Common myeloid progenitor, CD34-positive (primary cell): ENCODE measurements around the gene FUT6.
A peak's percentile ranks its signal among the peaks of the same experiment; 100 is the strongest.

Experiments used
- CTCF ChIA-PET: fragments of 350-600 bp; sonication (Branson Sonifier 250); formaldehyde crosslinking; loops from one replicate; lab custom pipeline; 2021; ENCODE audit warnings: antibody characterized with exemption; lab: Charles Lee
- POLR2A ChIA-PET: fragments of 350-600 bp; sonication (Branson Sonifier 250); formaldehyde crosslinking; loops from one replicate; lab custom pipeline; 2021; ENCODE audit warnings: antibody characterized with exemption; lab: Charles Lee
- DNase-seq, 3 donors: peaks; one replicate each; pipeline versions ENCODE4 v3.0.0 to v3.0.0-alpha.2; 2013
- H3K27ac ChIP-seq, 2 experiments: 1 replicate in 1 of 2; 2 replicates in 1 of 2; pipeline ENCODE4 v1.7.0; 2013; ENCODE audit warnings: inconsistent platforms in 2 of 2, low read length in 2 of 2, mild to moderate bottlenecking in 2 of 2, low read depth in 1 of 2, moderate library complexity in 1 of 2; ENCODE audit not compliant: severe bottlenecking in 2 of 2, insufficient read depth in 1 of 2, poor library complexity in 1 of 2
- H3K27me3 ChIP-seq, 5 experiments: replicated peaks in 2 of 5; 1 replicate in 3 of 5; 2 replicates in 2 of 5; pipeline versions ENCODE4 v1.6.1 to v1.7.0; 2013; ENCODE audit warnings: low read length in 4 of 5, mild to moderate bottlenecking in 2 of 5, moderate library complexity in 2 of 5, inconsistent platforms in 1 of 5; ENCODE audit not compliant: insufficient read depth in 5 of 5, control insufficient read depth in 4 of 5
- H3K36me3 ChIP-seq, 4 experiments: 1 replicate in 2 of 4; 2 replicates in 2 of 4; pipeline versions ENCODE4 v1.6.1 to v1.7.0; 2013; ENCODE audit warnings: low read length in 3 of 4, control low read depth in 1 of 4, mild to moderate bottlenecking in 1 of 4; ENCODE audit not compliant: control insufficient read depth in 4 of 4, insufficient read depth in 4 of 4
- H3K4me1 ChIP-seq, 4 experiments: 1 replicate in 3 of 4; 2 replicates in 1 of 4; pipeline versions ENCODE4 v1.6.1 to v1.7.1; 2013; ENCODE audit warnings: low read length in 3 of 4, mild to moderate bottlenecking in 3 of 4, control low read depth in 1 of 4, inconsistent platforms in 1 of 4, moderate library complexity in 1 of 4; ENCODE audit not compliant: control insufficient read depth in 4 of 4, insufficient read depth in 4 of 4; ENCODE audit errors: control extremely low read depth in 1 of 4
- H3K4me3 ChIP-seq, 7 experiments: 1 replicate in 4 of 7; 2 replicates in 3 of 7; pipeline versions ENCODE4 v1.5.1 to v1.7.0; 2013; ENCODE audit warnings: mild to moderate bottlenecking in 7 of 7, low read length in 6 of 7, moderate library complexity in 6 of 7, inconsistent platforms in 2 of 7, low read depth in 2 of 7, control low read depth in 1 of 7; ENCODE audit not compliant: insufficient read depth in 4 of 7, control insufficient read depth in 1 of 7; ENCODE audit errors: extremely low read depth in 1 of 7
- H3K9me3 ChIP-seq, 5 experiments: 1 replicate in 4 of 5; 2 replicates in 1 of 5; pipeline versions ENCODE4 v1.6.1 to v1.7.1; 2013; ENCODE audit warnings: low read length in 4 of 5, mild to moderate bottlenecking in 2 of 5, inconsistent platforms in 1 of 5, low read depth in 1 of 5, moderate library complexity in 1 of 5; ENCODE audit not compliant: control insufficient read depth in 4 of 5, insufficient read depth in 2 of 5; ENCODE audit errors: control extremely low read depth in 1 of 5
- WGBS: methylation state at CpG from one replicate; pipeline ENCODE4 v1.1.5; 2013; ENCODE audit not compliant: insufficient coverage; 5-methylcytosine and 5-hydroxymethylcytosine counted together

FUT6 gene

GRCh38 chr19:5820785-5821184, 18.7 kb downstream of the FUT6 start:
- 76% methylated on average over 6 of the region's 6 CpGs for WGBS
- ChIA-PET CTCF (interaction anchor here (0.7 to 1.6 kb wide), 2 partner anchors 14 to 17 kb away, joined by 3 to 7 read pairs; no protein-coding TSS in a partner anchor), POLR2A (interaction anchor here (0.7 kb wide), 1 partner anchor 43 kb away, joined by 3 read pairs; no protein-coding TSS in a partner anchor)
- H3K9me3 ChIP-seq = no peaks in the 10 kb centered on the region
- H3K4me1 ChIP-seq = no peaks in the 10 kb centered on the region
- H3K4me3 ChIP-seq = no peak overlapping the region
- no peaks in the 10 kb centered on the region for H3K36me3 ChIP-seq
- H3K27ac ChIP-seq = no peak overlapping the region
- peak in 1 of 3 donors; percentile 24 for DNase-seq
- H3K27me3 ChIP-seq = peaks cover 0 to 2% (median 0%) of the 10 kb centered on the region in 5 experiments

DNA sequence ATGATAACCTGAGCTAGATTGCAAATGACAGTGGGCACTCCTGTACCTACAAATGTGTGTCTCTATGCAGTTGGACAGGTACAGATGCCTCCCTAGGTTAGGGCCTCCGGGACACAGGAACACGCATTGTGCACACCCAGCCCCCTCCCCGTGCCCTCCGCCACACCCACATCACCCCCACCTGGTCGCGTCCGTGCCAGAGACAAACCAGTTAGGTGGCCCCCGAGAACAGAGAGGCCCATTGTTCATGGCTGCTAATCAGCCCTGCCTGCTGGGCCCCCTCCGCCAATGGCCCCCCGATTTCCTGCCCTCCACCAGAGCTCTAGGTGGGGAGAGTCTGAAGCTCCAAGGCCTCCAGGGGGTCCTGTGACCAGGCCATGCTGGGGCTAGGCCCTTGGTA, 20.9 kb downstream of the FUT6 start:
- 90% methylated on average over 2 of the region's 10 CpGs for WGBS
- CTCF ChIA-PET = no interaction called here

GRCh38 chr19:5817218-5817617, 22.3 kb downstream of the FUT6 start:
- WGBS = 100% methylated on average over 2 of the region's 2 CpGs
- Histone ChIP-seq H3K27ac (no peak overlapping the region), H3K36me3 (no peaks in the 10 kb centered on the region), H3K9me3 (no peaks in the 10 kb centered on the region), H3K4me1 (no peaks in the 10 kb centered on the region), H3K27me3 (peaks cover 0 to 2% (median 0%) of the 10 kb centered on the region in 5 experiments), H3K4me3 (no peak overlapping the region)
- ChIA-PET CTCF (no interaction called here), POLR2A (interaction anchor here (0.6 kb wide), 1 partner anchor 65 kb away, joined by 3 read pairs; no protein-coding TSS in a partner anchor)
- DNase-seq = no peak

More for the DNA sequence above, 20.9 kb downstream of the FUT6 start:
- Histone ChIP-seq H3K36me3 (no peaks in the 10 kb centered on the region), H3K4me3 (no peak overlapping the region), H3K27me3 (peaks cover 0 to 2% (median 0%) of the 10 kb centered on the region in 5 experiments), H3K4me1 (no peaks in the 10 kb centered on the region), H3K9me3 (no peaks in the 10 kb centered on the region), H3K27ac (no peak overlapping the region)
- POLR2A ChIA-PET = no interaction called here
- DNase-seq = no peak

DNA sequence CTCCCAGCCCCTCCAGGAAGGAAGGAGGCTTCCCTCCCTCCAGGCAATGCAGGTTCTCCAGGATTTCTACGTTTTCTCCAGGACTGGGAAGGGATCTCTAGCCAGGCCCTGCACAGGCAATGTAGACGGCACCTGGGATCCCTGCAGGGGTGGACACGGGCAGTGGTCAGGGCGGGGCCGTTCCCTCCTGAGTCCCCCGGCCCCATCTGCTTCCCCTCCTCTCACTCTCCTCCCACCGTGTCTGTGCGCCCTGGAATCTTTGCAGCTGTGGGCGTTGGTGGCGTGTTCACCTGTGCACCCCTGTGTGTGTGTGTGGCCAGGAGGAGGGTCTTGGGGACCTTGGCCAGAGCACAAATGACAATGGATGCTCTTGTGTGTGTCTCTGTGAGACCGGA, 24.7 kb downstream of the FUT6 start:
- H3K36me3 ChIP-seq = no peaks in the 10 kb centered on the region
- H3K4me3 ChIP-seq = no peak overlapping the region
- ChIA-PET CTCF (interaction anchor here (1.8 kb wide), 1 partner anchor 10 kb away, joined by 3 read pairs; no protein-coding TSS in a partner anchor), POLR2A (no interaction called here)
- 90% methylated on average over 4 of the region's 11 CpGs for WGBS
- no peaks in the 10 kb centered on the region for H3K4me1 ChIP-seq
- DNase-seq = no peak
- peaks cover 0 to 2% (median 0%) of the 10 kb centered on the region in 5 experiments for H3K27me3 ChIP-seq
- no peaks in the 10 kb centered on the region for H3K9me3 ChIP-seq
- no peak overlapping the region for H3K27ac ChIP-seq

- no peak for DNase-seq
- 76% methylated on average over 4 of the region's 9 CpGs for WGBS
- Histone ChIP-seq H3K27ac (no peak overlapping the region), H3K4me3 (no peak overlapping the region), H3K27me3 (peaks cover 0 to 2% (median 0%) of the 10 kb centered on the region in 5 experiments), H3K36me3 (no peaks in the 10 kb centered on the region), H3K4me1 (no peaks in the 10 kb centered on the region), H3K9me3 (no peaks in the 10 kb centered on the region)
- ChIA-PET POLR2A (no interaction called here), CTCF (interaction anchor here (1.8 kb wide), 1 partner anchor 11 kb away, joined by 3 read pairs; no protein-coding TSS in a partner anchor)
Observed at GRCh38 chr19:5814123-5814851, 25.2 kb downstream of the FUT6 start.

DNA sequence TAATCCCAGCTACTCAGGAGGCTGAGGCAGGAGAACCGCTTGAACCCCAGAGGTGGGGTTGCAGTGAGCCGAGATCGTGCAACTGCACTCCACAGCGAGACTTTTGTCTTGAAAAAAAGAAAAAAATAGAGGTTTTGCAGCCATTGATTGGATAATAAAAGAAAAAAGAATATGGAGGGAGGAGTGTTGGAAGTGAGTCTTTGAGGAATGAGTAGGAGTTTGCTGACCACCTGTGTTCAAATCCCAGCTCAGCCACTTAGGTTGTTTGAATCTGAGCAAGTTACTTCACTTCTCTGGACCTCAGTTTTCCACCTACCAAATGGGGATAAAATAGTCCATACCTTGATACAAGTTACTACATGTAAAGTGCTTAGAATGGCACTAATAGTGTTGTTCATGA, 28.4 kb downstream of the FUT6 start:
- Histone ChIP-seq H3K27me3 (peaks cover 0 to 4% (median under 1%) of the 10 kb centered on the region in 5 experiments), H3K9me3 (no peaks in the 10 kb centered on the region), H3K36me3 (no peaks in the 10 kb centered on the region), H3K4me3 (no peak overlapping the region), H3K4me1 (no peaks in the 10 kb centered on the region), H3K27ac (no peak overlapping the region)
- ChIA-PET POLR2A (no interaction called here), CTCF (interaction anchor here (0.7 kb wide), 1 partner anchor 1218 kb away, joined by 3 read pairs; no protein-coding TSS in a partner anchor)
- 100% methylated on average over 2 of the region's 4 CpGs for WGBS
- DNase-seq = no peak

- peaks cover 0 to 10% (median 5%) of the 10 kb centered on the region in 4 experiments for H3K4me1 ChIP-seq
- H3K4me3 ChIP-seq = no peak overlapping the region
- H3K9me3 ChIP-seq = no peaks in the 10 kb centered on the region
- WGBS = 88% methylated on average over 8 of the region's 10 CpGs
- ChIA-PET CTCF (interaction anchor here (0.9 to 1.6 kb wide), 2 partner anchors 13 to 84 kb away, joined by 3 to 4 read pairs; no protein-coding TSS in a partner anchor), POLR2A (no interaction called here)
- no peak overlapping the region for H3K27ac ChIP-seq
- no peaks in the 10 kb centered on the region for H3K36me3 ChIP-seq
- no peak for DNase-seq
- peaks cover 0 to 17% (median 10%) of the 10 kb centered on the region in 5 experiments for H3K27me3 ChIP-seq
Observed at GRCh38 chr19:5809469-5809868, 30.0 kb downstream of the FUT6 start.
